ENCODE measurements around the gene C1orf115. TPM values are rescaled to one million over a fixed set of nuclear protein-coding genes. Genes with fewer than 3 reads are reported as not detected.

C1orf115 gene
- total RNA-seq, 4 donors from 2014 or later, result 27.4 to 63.0 (median 38.9) TPM

DNA sequence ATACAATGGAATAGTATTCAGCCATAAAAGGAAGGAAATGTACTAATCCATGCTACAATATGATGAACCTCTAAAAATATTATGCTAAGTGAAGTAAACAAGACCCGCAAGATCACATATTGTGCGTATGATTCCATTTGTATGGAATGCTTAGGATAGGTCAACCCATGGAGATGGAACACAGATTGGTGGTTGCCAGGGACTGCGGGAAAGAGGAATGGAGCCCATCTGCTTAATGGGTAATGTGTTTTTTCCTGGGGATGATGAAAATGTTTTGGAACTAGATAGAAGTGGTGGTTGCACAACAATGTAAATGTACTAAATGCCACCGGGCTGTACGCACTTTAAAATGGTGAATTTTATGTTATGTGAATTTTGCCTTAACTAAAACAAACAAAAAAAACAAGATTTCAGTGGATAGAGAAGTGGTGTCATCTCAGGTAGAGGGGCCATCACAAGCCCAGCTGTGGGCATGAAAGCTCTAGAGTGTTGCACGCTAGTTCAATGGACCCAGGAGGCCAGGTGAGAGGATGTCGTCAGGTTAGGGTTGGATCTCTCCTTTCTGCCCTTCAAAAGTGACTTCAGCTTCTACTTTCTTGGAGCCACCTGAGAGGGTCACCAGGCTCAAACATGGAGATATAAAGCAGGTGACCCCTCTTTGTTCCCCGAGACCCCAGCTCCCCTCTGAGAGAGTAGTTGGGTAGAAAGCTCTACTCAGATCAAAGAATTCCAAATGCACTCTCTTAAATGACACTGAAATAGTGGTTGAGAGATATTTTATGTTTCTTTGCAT is 2.5 kb downstream of the C1orf115 start:
- ATAC-seq (ENCODE audit: low FRiP score), result no peak
- no peak for TF ChIP-seq CTCF (IDR thresholded peaks at IDR 0.05)
- no peak for DNase-seq (ENCODE audit: low spot score)

- TF ChIP-seq CTCF (IDR thresholded peaks at IDR 0.05), result no peak
- DNase-seq (ENCODE audit: low spot score) (no peak), ATAC-seq (ENCODE audit: low FRiP score) (no peak)
Observed at GRCh38 chr1:220694866-220695382, 4.8 kb downstream of the C1orf115 start.

GRCh38 chr1:220695426-220695825 is 5.3 kb downstream of the C1orf115 start:
- no peak for ATAC-seq (ENCODE audit: low FRiP score)
- no peak for TF ChIP-seq CTCF (IDR thresholded peaks at IDR 0.05)

DNA sequence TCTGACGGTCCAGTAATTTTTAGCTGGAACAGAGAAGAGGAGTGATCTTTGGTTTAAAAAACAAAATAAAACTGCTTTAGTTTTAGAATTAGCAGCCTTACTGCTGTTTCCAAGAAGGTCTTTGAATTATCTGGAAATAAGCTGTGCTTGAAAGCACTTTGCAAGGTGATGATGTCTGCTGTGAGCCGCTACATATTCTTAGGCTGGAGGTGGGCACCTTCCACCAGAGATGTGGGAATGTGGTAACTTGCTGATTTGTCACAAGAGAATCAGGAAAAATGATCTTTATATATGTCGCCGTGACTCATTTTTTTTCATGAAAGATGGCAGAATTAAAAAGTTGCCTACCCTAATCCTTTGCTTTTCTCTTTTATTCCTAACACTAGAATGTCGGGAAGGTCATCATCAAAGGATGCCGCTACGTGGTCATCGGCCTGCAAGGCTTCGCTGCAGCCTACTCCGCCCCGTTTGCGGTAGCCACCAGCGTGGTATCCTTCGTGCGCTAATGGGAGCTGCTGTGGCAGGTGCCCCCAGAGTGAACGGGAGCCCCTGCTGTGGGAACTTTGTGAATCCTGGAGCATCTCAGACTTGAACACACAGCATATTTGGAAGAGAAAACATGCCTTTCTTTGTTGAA is 6.2 kb downstream of the C1orf115 start:
- no peak for ATAC-seq (ENCODE audit: low FRiP score)
- no peak for TF ChIP-seq CTCF (IDR thresholded peaks at IDR 0.05)
- DNase-seq (ENCODE audit: low spot score), result no peak

More at GRCh38 chr1:220695426-220695825, 5.3 kb downstream of the C1orf115 start:
- no peak for DNase-seq (ENCODE audit: low spot score)

- no peak for TF ChIP-seq CTCF (IDR thresholded peaks at IDR 0.05)
- ATAC-seq (ENCODE audit: low FRiP score), result peak; percentile 88
- DNase-seq (ENCODE audit: low spot score), result no peak
Observed at GRCh38 chr1:220696863-220697231, 6.7 kb downstream of the C1orf115 start.

DNA sequence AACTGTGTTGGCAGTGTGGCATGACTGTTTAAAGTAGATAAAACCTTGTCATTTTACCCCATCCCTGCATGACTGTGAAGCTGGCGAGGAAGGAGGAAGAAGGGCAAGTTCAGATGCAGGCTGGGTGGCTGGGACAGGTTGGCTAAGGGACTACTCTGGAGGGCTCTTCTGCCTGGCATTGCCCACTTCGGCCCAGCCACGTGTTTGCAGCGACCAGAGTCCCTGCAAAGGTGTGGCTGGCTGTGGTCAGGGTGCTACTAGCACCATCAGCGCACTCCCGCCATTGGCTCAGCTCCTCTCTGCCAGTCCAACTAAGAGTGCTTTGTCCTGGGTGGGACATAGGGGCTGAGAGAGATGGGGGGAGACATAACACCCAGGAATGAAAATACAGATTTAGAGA is 7.2 kb downstream of the C1orf115 start:
- TF ChIP-seq CTCF (IDR thresholded peaks at IDR 0.05), result no peak
- DNase-seq (ENCODE audit: low spot score) (no peak), ATAC-seq (ENCODE audit: low FRiP score) (peak; percentile 7)
